CD14-positive monocyte (primary cell): Measurements from ENCODE around the gene SUPT5H. TPM values are rescaled to one million over a fixed set of nuclear protein-coding genes. Genes with fewer than 3 reads are reported as not detected.

Source experiments
- DNase-seq, 3 donors: peaks; one replicate each; pipeline ENCODE4 v3.0.0-alpha.2; 2011 to 2022
- H2AFZ ChIP-seq: 2 replicates; pipeline ENCODE4 v1.6.0; 2012; ENCODE audit warnings: mild to moderate bottlenecking, low read depth, low read length, inconsistent platforms; ENCODE audit not compliant: insufficient read depth, poor library complexity, severe bottlenecking
- H3K27ac ChIP-seq, 2 donors: 1 replicate in 1 of 2; 2 replicates in 1 of 2; pipeline ENCODE4 v1.5.1; 2012 to 2013; ENCODE audit warnings: low read length in 2 of 2, control low read depth in 1 of 2, inconsistent platforms in 1 of 2, low read depth in 1 of 2, mild to moderate bottlenecking in 1 of 2
- H3K27me3 ChIP-seq, 2 donors: one replicate each; pipeline versions ENCODE4 v1.6.0 to v1.6.1; 2011 to 2013; ENCODE audit warnings: low read length in 2 of 2; ENCODE audit not compliant: control insufficient read depth in 2 of 2, insufficient read depth in 2 of 2
- H3K36me3 ChIP-seq, 2 donors: replicated peaks in 1 of 2; 1 replicate in 1 of 2; 2 replicates in 1 of 2; pipeline versions ENCODE4 v1.5.1 to v1.6.1; 2012 to 2013; ENCODE audit warnings: low read length in 2 of 2, control low read depth in 1 of 2, inconsistent platforms in 1 of 2, mild to moderate bottlenecking in 1 of 2; ENCODE audit not compliant: insufficient read depth in 2 of 2, control insufficient read depth in 1 of 2
- H3K4me1 ChIP-seq, 2 donors: 1 replicate in 1 of 2; 2 replicates in 1 of 2; pipeline versions ENCODE4 v1.5.1 to v1.6.1; 2012 to 2013; ENCODE audit warnings: low read length in 2 of 2, control low read depth in 1 of 2, inconsistent platforms in 1 of 2, mild to moderate bottlenecking in 1 of 2, moderate library complexity in 1 of 2; ENCODE audit not compliant: insufficient read depth in 2 of 2, control insufficient read depth in 1 of 2
- H3K4me2 ChIP-seq: replicated peaks from 2 replicates; pipeline ENCODE3; 2012; ENCODE audit warnings: low read length, moderate library complexity, mild to moderate bottlenecking; ENCODE audit not compliant: poor library complexity, severe bottlenecking; ENCODE audit errors: extremely low read depth
- H3K4me3 ChIP-seq, 3 experiments: fragments of 200-600 bp in 1 of 3; sonication (generic) in 1 of 3; replicated peaks in 1 of 3; 1 replicate in 2 of 3; 2 replicates in 1 of 3; pipeline ENCODE4 v1.5.1; 2011 to 2013; ENCODE audit warnings: low read length in 3 of 3, mild to moderate bottlenecking in 3 of 3, control low read depth in 2 of 3, low read depth in 2 of 3, inconsistent platforms in 1 of 3, moderate library complexity in 1 of 3
- H3K79me2 ChIP-seq: 2 replicates; pipeline ENCODE4 v1.6.0; 2012; ENCODE audit warnings: mild to moderate bottlenecking, control low read depth, inconsistent platforms, low read length, moderate library complexity; ENCODE audit not compliant: insufficient read depth
- H3K9ac ChIP-seq: 2 replicates; pipeline ENCODE4 v1.6.0; 2017; ENCODE audit warnings: low read length, mild to moderate bottlenecking; ENCODE audit not compliant: insufficient read depth, poor library complexity, severe bottlenecking
- H3K9me3 ChIP-seq, 2 donors: replicated peaks in 1 of 2; 1 replicate in 1 of 2; 2 replicates in 1 of 2; pipeline versions ENCODE4 v1.5.1 to v1.6.1; 2012 to 2013; ENCODE audit warnings: low read length in 2 of 2, control low read depth in 1 of 2; ENCODE audit not compliant: control insufficient read depth in 1 of 2, insufficient read depth in 1 of 2
- H4K20me1 ChIP-seq: 2 replicates; pipeline ENCODE4 v1.6.0; 2012; ENCODE audit warnings: mild to moderate bottlenecking, low read length, control low read depth, moderate library complexity; ENCODE audit not compliant: insufficient read depth
- H3K27ac Mint-ChIP-seq, 7 donors: one replicate each; pipeline ENCODE4 v1.8.0; 2020; ENCODE audit warnings: mild to moderate bottlenecking in 7 of 7, mixed read lengths in 7 of 7, moderate library complexity in 6 of 7, inconsistent platforms in 2 of 7
- H3K27me3 Mint-ChIP-seq, 3 donors: one replicate each; pipeline ENCODE4 v1.8.0; 2021 to 2022; ENCODE audit warnings: low read depth in 3 of 3, mild to moderate bottlenecking in 3 of 3, mixed read lengths in 3 of 3, moderate library complexity in 3 of 3, inconsistent platforms in 1 of 3
- H3K36me3 Mint-ChIP-seq, 2 donors: one replicate each; pipeline ENCODE4 v1.8.0; 2020; ENCODE audit warnings: mixed read lengths in 2 of 2, inconsistent platforms in 1 of 2, mild to moderate bottlenecking in 1 of 2
- H3K4me1 Mint-ChIP-seq: one replicate; pipeline ENCODE4 v1.8.0; 2020; ENCODE audit warnings: mild to moderate bottlenecking, mixed read lengths
- H3K4me3 Mint-ChIP-seq, 2 donors: one replicate each; pipeline ENCODE4 v1.8.0; 2020; ENCODE audit warnings: mild to moderate bottlenecking in 2 of 2, mixed read lengths in 2 of 2, moderate library complexity in 1 of 2
- H3K9me3 Mint-ChIP-seq, 7 donors: one replicate each; pipeline ENCODE4 v1.8.0; 2020 to 2022; ENCODE audit warnings: mixed read lengths in 7 of 7, mild to moderate bottlenecking in 6 of 7, moderate library complexity in 6 of 7, inconsistent platforms in 2 of 7
- WGBS: methylation state at CpG from one replicate; pipeline ENCODE4 v1.1.5; 2013; ENCODE audit warnings: missing lambda C conversion rate; ENCODE audit not compliant: insufficient coverage; 5-methylcytosine and 5-hydroxymethylcytosine counted together
- intact Hi-C, 2 donors: fragments of 100-400 bp; cut with micrococcal nuclease; formaldehyde crosslinking; loops; one replicate each; pipeline versions ENCODE4 v1.15.0 to v1.15.1; 2023
- polyA plus RNA-seq, 3 donors: library from polyadenylated mRNA; depleted of rRNA in 1 of 3; unstranded in 2 of 3; stranded (reverse) in 1 of 3; fragments of 300-500 nt in 2 of 3; fragments of >200 nt in 1 of 3; fragmentation: Illumina TruSeq in 2 of 3; gene quantifications; 1 replicate in 2 of 3; 2 replicates in 1 of 3; pipeline ENCODE4 v1.2.3, GENCODE V29; 2012 to 2021
- TF ChIP-seq, protein P1 (sequence below): fragments of 200-600 bp; IDR thresholded peaks from one replicate; pipeline ENCODE4 v1.8.0; 2022; ENCODE audit warnings: antibody characterized with exemption, mild to moderate bottlenecking

The SUPT5H gene
- polyA plus RNA-seq, 3 donors: 43.6 to 83.2 (median 50.7) TPM

DNA sequence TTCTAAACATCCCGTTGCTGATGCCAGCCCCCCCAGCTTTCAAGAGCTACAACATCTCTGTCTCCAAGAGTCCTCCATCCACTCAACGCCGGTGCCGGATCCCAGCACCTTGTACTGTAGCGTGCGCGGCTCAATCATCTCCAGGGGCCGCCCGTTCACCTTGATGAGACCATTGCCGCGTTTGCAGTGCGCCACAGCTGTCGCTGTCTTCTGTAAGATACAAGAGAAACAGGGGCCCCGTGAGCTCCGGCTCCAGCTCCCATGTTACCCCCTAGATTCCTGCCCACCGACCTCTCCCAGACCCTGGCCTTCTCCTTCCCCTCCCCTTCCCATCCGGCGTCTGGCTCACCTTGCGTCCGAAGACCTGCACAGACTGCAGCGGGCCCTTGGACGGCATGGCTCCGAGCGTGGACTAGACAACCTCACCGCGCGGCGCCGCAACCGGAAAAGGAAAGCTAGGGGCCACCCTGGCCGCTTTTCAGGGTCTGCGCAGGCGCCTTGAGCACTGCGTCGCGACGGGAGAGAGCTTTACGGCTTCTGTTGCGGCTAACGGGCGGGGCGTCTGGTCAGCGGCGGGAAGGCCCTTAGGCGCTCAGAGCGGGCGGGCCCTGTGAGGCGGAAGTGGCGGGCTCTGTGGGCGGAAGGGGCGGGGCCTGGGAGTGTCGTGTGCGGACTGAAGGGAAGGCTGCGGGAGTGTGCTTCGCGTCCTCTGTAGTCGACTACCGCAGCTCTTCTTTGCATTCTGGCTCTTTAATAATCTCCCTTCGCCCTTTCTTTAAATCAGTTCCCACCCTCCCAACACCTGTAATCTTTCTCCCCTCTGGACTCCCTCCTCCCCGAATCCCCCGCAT is 9.7 kb upstream of the SUPT5H start, which contains the start of gene RPS16:
TSS of gene RPS16 (minus strand) at position 451 of the 851 bp plus-strand sequence. CDS start at position 397, 54 bp downstream.
- Histone ChIP-seq H3K4me1 (peaks cover 32 to 38% of the 10 kb centered on the region in 2 donors), H3K4me3 (peak within 1 kb of the TSS; percentile 54 to 96 (median 95)), H3K27ac (peak within 1 kb of the TSS; percentile 82 to 89), H3K9ac (peak within 1 kb of the TSS; percentile 89), H3K4me2 (peak within 1 kb of the TSS; percentile 93), H3K79me2 (peaks cover 32% of the 10 kb centered on the region), H4K20me1 (peaks cover 19% of the 10 kb centered on the region), H2AFZ (peak within 1 kb of the TSS; percentile 80), H3K9me3 (no peaks in the 10 kb centered on the region), H3K27me3 (peaks cover 0 to 2% of the 10 kb centered on the region in 2 donors), H3K36me3 (peaks cover 24 to 30% of the 10 kb centered on the region in 2 donors)
- intact Hi-C loops: loop anchor here (1.0 to 5.0 kb wide), 3 partner anchors 44 to 97 kb away; partner anchors contain the start of genes EID2B (in 1 of the 2), MED29 (in 1 of the 2), PAF1 (in 1 of the 2) and SAMD4B (in 1 of the 2)
- TF ChIP-seq, protein P1, sequence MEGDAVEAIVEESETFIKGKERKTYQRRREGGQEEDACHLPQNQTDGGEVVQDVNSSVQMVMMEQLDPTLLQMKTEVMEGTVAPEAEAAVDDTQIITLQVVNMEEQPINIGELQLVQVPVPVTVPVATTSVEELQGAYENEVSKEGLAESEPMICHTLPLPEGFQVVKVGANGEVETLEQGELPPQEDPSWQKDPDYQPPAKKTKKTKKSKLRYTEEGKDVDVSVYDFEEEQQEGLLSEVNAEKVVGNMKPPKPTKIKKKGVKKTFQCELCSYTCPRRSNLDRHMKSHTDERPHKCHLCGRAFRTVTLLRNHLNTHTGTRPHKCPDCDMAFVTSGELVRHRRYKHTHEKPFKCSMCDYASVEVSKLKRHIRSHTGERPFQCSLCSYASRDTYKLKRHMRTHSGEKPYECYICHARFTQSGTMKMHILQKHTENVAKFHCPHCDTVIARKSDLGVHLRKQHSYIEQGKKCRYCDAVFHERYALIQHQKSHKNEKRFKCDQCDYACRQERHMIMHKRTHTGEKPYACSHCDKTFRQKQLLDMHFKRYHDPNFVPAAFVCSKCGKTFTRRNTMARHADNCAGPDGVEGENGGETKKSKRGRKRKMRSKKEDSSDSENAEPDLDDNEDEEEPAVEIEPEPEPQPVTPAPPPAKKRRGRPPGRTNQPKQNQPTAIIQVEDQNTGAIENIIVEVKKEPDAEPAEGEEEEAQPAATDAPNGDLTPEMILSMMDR: no peak
- peaks cover 0 to 3% (median 0%) of the 10 kb centered on the region in 7 donors for H3K9me3 Mint-ChIP-seq
- H3K36me3 Mint-ChIP-seq: peaks cover 28 to 30% of the 10 kb centered on the region in 2 donors
- DNase-seq: peak; percentile 98 to 99 (median 98)
- H3K27me3 Mint-ChIP-seq: peaks cover 6 to 12% (median 9%) of the 10 kb centered on the region in 3 donors
- H3K27ac Mint-ChIP-seq: peak within 1 kb of the TSS; percentile 94 to 99 (median 97)
- H3K4me3 Mint-ChIP-seq: peak within 1 kb of the TSS; percentile 99
- H3K4me1 Mint-ChIP-seq: peaks cover 40% of the 10 kb centered on the region
- under 1% methylated on average over 56 of the region's 61 CpGs for WGBS

DNA sequence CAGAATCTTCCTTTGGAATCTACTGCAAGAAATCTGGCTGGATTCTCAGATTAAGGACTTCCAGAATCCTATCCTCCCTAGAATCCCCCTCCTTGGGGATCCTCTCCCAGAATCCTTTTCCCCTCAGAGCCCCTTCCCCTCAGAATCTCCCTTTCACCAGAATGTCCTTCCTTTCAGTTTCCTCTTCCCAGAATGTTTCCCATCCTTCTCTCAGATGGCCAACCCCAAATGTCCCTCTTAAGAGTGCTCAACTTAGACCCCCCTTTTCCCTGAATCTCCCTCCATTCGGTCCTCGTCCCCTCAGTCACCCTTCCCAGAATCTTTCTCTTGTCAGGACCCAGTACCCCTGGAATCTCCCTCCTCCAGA is 9.0 kb upstream of the SUPT5H start:
- Histone ChIP-seq H3K4me3 (peak overlapping the region; percentile 47 to 96 (median 95)), H2AFZ (peak overlapping the region; percentile 80), H3K36me3 (peaks cover 24 to 30% of the 10 kb centered on the region in 2 donors), H3K27me3 (peaks cover 0 to 2% of the 10 kb centered on the region in 2 donors), H3K9me3 (no peaks in the 10 kb centered on the region), H4K20me1 (peaks cover 19% of the 10 kb centered on the region), H3K27ac (peak overlapping the region; percentile 50 to 89), H3K4me1 (peaks cover 26 to 32% of the 10 kb centered on the region in 2 donors), H3K9ac (peak overlapping the region; percentile 89), H3K79me2 (peaks cover 32% of the 10 kb centered on the region), H3K4me2 (peak overlapping the region; percentile 93)
- H3K4me3 Mint-ChIP-seq: peak overlapping the region; percentile 99
- TF ChIP-seq, protein P1: no peak
- no peak for DNase-seq
- peaks cover 34% of the 10 kb centered on the region for H3K4me1 Mint-ChIP-seq
- intact Hi-C loops: loop anchor here (1.0 to 5.0 kb wide), 3 partner anchors 45 to 96 kb away; partner anchors contain the start of genes EID2B (in 1 of the 2), MED29 (in 1 of the 2), PAF1 (in 1 of the 2) and SAMD4B (in 1 of the 2)
- peaks cover 28 to 30% of the 10 kb centered on the region in 2 donors for H3K36me3 Mint-ChIP-seq
- H3K27ac Mint-ChIP-seq: peak overlapping the region; percentile 93 to 98 (median 95)
- peaks cover 0 to 2% (median 0%) of the 10 kb centered on the region in 7 donors for H3K9me3 Mint-ChIP-seq
- WGBS: 15% methylated on average over 2 of the region's 2 CpGs
- H3K27me3 Mint-ChIP-seq: peaks cover 6 to 15% (median 9%) of the 10 kb centered on the region in 3 donors
